Neural cell (in vitro differentiated cells): Measurements from ENCODE around the gene SEL1L3. TPM values are rescaled to one million over a fixed set of nuclear protein-coding genes. Genes with fewer than 3 reads are reported as not detected.

Source experiments
- H2AFZ ChIP-seq: fragments of 200-600, 300-800 bp; sonication (generic), shearing (Covaris generic); 2 replicates; pipeline ENCODE4 v1.6.0; 2014; ENCODE audit warnings: low read depth, mild to moderate bottlenecking, antibody characterized with exemption, low read length, moderate library complexity
- H3F3A ChIP-seq: fragments of 200-600 bp; shearing (Covaris generic); 2 replicates; pipeline ENCODE4 v1.6.1; 2016; ENCODE audit warnings: mild to moderate bottlenecking, moderate library complexity, mixed read lengths, antibody characterized with exemption, low read length; ENCODE audit not compliant: insufficient read depth, poor library complexity, severe bottlenecking
- H3K27ac ChIP-seq: fragments of 200-600, 300-800 bp; sonication (generic), shearing (Covaris generic); 2 replicates; pipeline ENCODE4 v1.5.1; 2014; ENCODE audit warnings: mild to moderate bottlenecking, low read length, moderate library complexity
- H3K27me3 ChIP-seq: fragments of 300-800, 200-600 bp; sonication (generic), shearing (Covaris generic); 2 replicates; pipeline ENCODE4 v1.6.0; 2014; ENCODE audit warnings: mild to moderate bottlenecking, low read depth, low read length, moderate library complexity; ENCODE audit not compliant: insufficient read depth
- H3K36me3 ChIP-seq: fragments of 300-800, 200-600 bp; sonication (generic), shearing (Covaris generic); 2 replicates; pipeline ENCODE4 v1.5.1; 2014; ENCODE audit warnings: mild to moderate bottlenecking, antibody characterized with exemption, low read length, moderate library complexity; ENCODE audit not compliant: insufficient read depth
- H3K4me2 ChIP-seq: fragments of 300-800, 200-600 bp; sonication (generic), shearing (Covaris generic); 2 replicates; pipeline ENCODE4 v1.6.0; 2014; ENCODE audit warnings: mild to moderate bottlenecking, low read length
- H3K4me3 ChIP-seq: fragments of 300-800, 200-600 bp; sonication (generic), shearing (Covaris generic); 2 replicates; pipeline ENCODE4 v1.5.1; 2014; ENCODE audit warnings: mild to moderate bottlenecking, low read length, moderate library complexity
- H3K79me2 ChIP-seq: fragments of 200-600 bp; shearing (Covaris generic); replicated peaks from 2 replicates; pipeline ENCODE4 v1.6.0; 2014; ENCODE audit warnings: mild to moderate bottlenecking, low read length, moderate library complexity; ENCODE audit not compliant: insufficient read depth
- H3K9ac ChIP-seq: fragments of 300-800, 200-600 bp; sonication (generic), shearing (Covaris generic); 2 replicates; pipeline ENCODE4 v1.6.1; 2016; ENCODE audit warnings: mild to moderate bottlenecking, low read length, mixed read lengths
- H3K9me2 ChIP-seq: fragments of 200-600 bp; shearing (Covaris generic); 2 replicates; pipeline ENCODE4 v1.6.1; 2016; ENCODE audit warnings: mild to moderate bottlenecking, low read length, mixed read lengths; ENCODE audit not compliant: insufficient read depth
- H3K9me3 ChIP-seq: fragments of 200-600, 300-800 bp; sonication (generic), shearing (Covaris generic); 2 replicates; pipeline ENCODE4 v1.6.1; 2016; ENCODE audit warnings: mild to moderate bottlenecking, mixed run types, low read length, moderate library complexity, mixed read lengths
- H4K20me1 ChIP-seq: fragments of 200-600 bp; shearing (Covaris generic); 2 replicates; pipeline ENCODE4 v1.6.1; 2016; ENCODE audit warnings: mild to moderate bottlenecking, mixed run types; ENCODE audit not compliant: insufficient read depth
- CTCF ChIP-seq: fragments of 450-650 bp; IDR thresholded peaks from 2 replicates; pipeline ENCODE4 v1.5.1; 2014; ENCODE audit warnings: antibody characterized with exemption, mild to moderate bottlenecking, moderate library complexity; ENCODE audit not compliant: poor library complexity, severe bottlenecking
- EP300 ChIP-seq: fragments of 450-650 bp; conservative IDR thresholded peaks from 2 replicates; pipeline ENCODE4 v1.6.1; 2014; ENCODE audit warnings: antibody characterized with exemption, mild to moderate bottlenecking, moderate library complexity; ENCODE audit not compliant: poor library complexity, severe bottlenecking
- EZH2 ChIP-seq: fragments of 200-600, 300-800 bp; shearing (Covaris generic), sonication (generic); IDR thresholded peaks from 2 replicates; pipeline ENCODE4 v1.6.1; 2014; ENCODE audit warnings: antibody characterized with exemption, low read length, borderline replicate concordance, mild to moderate bottlenecking; ENCODE audit not compliant: insufficient read depth, poor library complexity, severe bottlenecking
- MXI1 ChIP-seq: fragments of 450-650 bp; conservative IDR thresholded peaks from 2 replicates; pipeline ENCODE4 v1.6.1; 2014; ENCODE audit warnings: antibody characterized with exemption, mild to moderate bottlenecking; ENCODE audit not compliant: poor library complexity, severe bottlenecking
- POLR2AphosphoS5 ChIP-seq: IDR thresholded peaks from 2 replicates; pipeline ENCODE4 v1.6.1; 2012
- RAD21 ChIP-seq: fragments of 450-650 bp; conservative IDR thresholded peaks from 2 replicates; pipeline ENCODE4 v1.6.1; 2014; ENCODE audit warnings: antibody characterized with exemption, mild to moderate bottlenecking, moderate library complexity
- SMC3 ChIP-seq: fragments of 450-650 bp; conservative IDR thresholded peaks from 2 replicates; pipeline ENCODE4 v1.6.1; 2014; ENCODE audit warnings: antibody characterized with exemption, mild to moderate bottlenecking, moderate library complexity; ENCODE audit not compliant: poor library complexity
- TAF1 ChIP-seq: IDR thresholded peaks from 2 replicates; pipeline ENCODE4 v1.6.1; 2012; ENCODE audit warnings: low read depth
- polyA plus RNA-seq: library from polyadenylated mRNA; depleted of rRNA; stranded (reverse); fragments of >200 nt; gene quantifications from 2 replicates; pipeline ENCODE4 v1.2.3, GENCODE V29; 2014
- TF ChIP-seq, protein P1 (sequence below): IDR thresholded peaks from 2 replicates; pipeline ENCODE4 v1.6.1; 2012; ENCODE audit warnings: borderline replicate concordance

The SEL1L3 gene
- polyA plus RNA-seq, 1 donor from 2014 or later, result 2.0 TPM

GRCh38 chr4:25830548-25830947 lies 32.2 kb downstream of the SEL1L3 start:
- TF ChIP-seq POLR2AphosphoS5 (no peak), SMC3 (no peak)
- Histone ChIP-seq H3K27me3 (no peaks in the 10 kb centered on the region), H3F3A (no peaks in the 10 kb centered on the region), H3K4me3 (no peak overlapping the region), H3K9ac (no peak overlapping the region), H3K79me2 (no peaks in the 10 kb centered on the region), H3K9me3 (no peaks in the 10 kb centered on the region), H3K36me3 (no peaks in the 10 kb centered on the region), H4K20me1 (no peaks in the 10 kb centered on the region), H3K9me2 (no peaks in the 10 kb centered on the region), H2AFZ (no peak overlapping the region), H3K4me2 (no peak overlapping the region), H3K27ac (no peak overlapping the region)

DNA sequence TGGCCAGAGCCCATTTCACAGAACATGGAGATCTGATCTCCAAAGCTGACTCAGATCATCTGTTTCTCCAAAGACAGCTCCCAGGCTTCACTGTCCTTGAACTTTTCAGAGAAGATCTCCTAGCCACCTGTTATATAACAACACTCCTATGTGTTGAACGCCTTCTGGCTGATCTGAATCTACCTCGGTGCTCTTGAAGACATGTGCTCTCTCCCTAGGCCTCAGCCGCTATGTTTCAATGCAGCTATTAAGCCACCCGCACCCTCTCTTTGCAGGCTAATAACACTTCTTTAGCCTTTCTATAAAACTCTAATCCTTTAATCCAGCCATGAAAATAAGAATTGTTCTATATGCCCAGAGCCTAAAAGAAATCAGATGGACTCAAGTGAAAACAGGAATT lies 34.9 kb downstream of the SEL1L3 start:
- no peaks in the 10 kb centered on the region for H3K79me2 ChIP-seq
- no peaks in the 10 kb centered on the region for H4K20me1 ChIP-seq
- H3K36me3 ChIP-seq, result no peaks in the 10 kb centered on the region

GRCh38 chr4:25827373-25827772 lies 35.4 kb downstream of the SEL1L3 start:
- Histone ChIP-seq H3K79me2 (no peaks in the 10 kb centered on the region), H3K27me3 (no peaks in the 10 kb centered on the region), H2AFZ (no peak overlapping the region), H4K20me1 (no peaks in the 10 kb centered on the region), H3K9ac (no peak overlapping the region), H3K27ac (no peak overlapping the region), H3F3A (no peaks in the 10 kb centered on the region), H3K9me2 (no peaks in the 10 kb centered on the region), H3K4me3 (no peak overlapping the region), H3K9me3 (no peaks in the 10 kb centered on the region), H3K36me3 (no peaks in the 10 kb centered on the region), H3K4me2 (no peak overlapping the region)
- TF ChIP-seq POLR2AphosphoS5, result no peak
- TF ChIP-seq RAD21, result no peak
- TF ChIP-seq TAF1, result no peak
- no peak for TF ChIP-seq MXI1
- TF ChIP-seq CTCF, result no peak

More for the DNA sequence above, 34.9 kb downstream of the SEL1L3 start:
- Histone ChIP-seq H2AFZ (no peak overlapping the region), H3K4me3 (no peak overlapping the region), H3K9me3 (no peaks in the 10 kb centered on the region), H3F3A (no peaks in the 10 kb centered on the region), H3K9me2 (no peaks in the 10 kb centered on the region), H3K9ac (no peak overlapping the region), H3K4me2 (no peak overlapping the region), H3K27ac (no peak overlapping the region), H3K27me3 (no peaks in the 10 kb centered on the region)
- TF ChIP-seq SMC3, result no peak
- TF ChIP-seq EP300, result no peak

DNA sequence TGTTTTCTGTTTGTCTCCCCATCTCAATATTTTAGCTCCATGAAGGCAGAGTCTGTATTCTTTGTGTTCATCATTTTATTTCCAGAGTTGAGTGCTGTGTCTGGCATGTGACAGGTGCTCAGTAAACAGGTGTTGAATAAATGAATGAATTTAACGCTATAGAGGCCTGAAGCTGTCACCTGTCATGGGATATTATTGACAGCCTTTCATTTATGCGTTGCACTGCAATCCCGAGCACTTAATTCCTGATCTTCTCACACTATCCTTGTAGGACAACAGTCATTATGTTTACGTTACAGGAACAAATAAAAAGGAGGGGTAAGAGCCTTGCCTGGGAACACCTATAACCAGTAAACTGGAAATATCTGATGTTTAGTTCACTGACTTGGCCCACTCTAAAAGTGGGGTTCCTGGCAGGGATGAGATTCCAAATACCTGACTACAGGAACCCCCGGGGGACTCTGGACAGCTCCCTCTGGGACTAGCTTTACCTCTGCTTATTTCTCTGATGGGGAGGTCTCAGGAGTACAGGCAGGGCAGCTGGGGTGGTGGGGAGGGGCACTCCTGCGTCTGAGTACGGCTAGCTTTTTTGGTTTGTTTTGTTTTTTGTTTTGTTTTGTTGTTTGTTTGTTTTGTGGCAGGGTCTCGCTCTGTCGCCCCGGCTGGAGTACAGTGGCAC lies 36.6 kb downstream of the SEL1L3 start:
- TF ChIP-seq TAF1, result no peak
- peak; percentile 82 for TF ChIP-seq POLR2AphosphoS5
- TF ChIP-seq EZH2, result no peak
- TF ChIP-seq, protein P1, sequence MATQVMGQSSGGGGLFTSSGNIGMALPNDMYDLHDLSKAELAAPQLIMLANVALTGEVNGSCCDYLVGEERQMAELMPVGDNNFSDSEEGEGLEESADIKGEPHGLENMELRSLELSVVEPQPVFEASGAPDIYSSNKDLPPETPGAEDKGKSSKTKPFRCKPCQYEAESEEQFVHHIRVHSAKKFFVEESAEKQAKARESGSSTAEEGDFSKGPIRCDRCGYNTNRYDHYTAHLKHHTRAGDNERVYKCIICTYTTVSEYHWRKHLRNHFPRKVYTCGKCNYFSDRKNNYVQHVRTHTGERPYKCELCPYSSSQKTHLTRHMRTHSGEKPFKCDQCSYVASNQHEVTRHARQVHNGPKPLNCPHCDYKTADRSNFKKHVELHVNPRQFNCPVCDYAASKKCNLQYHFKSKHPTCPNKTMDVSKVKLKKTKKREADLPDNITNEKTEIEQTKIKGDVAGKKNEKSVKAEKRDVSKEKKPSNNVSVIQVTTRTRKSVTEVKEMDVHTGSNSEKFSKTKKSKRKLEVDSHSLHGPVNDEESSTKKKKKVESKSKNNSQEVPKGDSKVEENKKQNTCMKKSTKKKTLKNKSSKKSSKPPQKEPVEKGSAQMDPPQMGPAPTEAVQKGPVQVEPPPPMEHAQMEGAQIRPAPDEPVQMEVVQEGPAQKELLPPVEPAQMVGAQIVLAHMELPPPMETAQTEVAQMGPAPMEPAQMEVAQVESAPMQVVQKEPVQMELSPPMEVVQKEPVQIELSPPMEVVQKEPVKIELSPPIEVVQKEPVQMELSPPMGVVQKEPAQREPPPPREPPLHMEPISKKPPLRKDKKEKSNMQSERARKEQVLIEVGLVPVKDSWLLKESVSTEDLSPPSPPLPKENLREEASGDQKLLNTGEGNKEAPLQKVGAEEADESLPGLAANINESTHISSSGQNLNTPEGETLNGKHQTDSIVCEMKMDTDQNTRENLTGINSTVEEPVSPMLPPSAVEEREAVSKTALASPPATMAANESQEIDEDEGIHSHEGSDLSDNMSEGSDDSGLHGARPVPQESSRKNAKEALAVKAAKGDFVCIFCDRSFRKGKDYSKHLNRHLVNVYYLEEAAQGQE, result peak; percentile 67
- TF ChIP-seq EP300, result peak; percentile 96
- no peak for TF ChIP-seq MXI1
- TF ChIP-seq SMC3, result no peak
- Histone ChIP-seq H3K4me3 (no peak overlapping the region), H2AFZ (no peak overlapping the region), H3K9me2 (no peaks in the 10 kb centered on the region), H3K36me3 (no peaks in the 10 kb centered on the region), H3K79me2 (no peaks in the 10 kb centered on the region), H3K4me2 (no peak overlapping the region), H3F3A (no peaks in the 10 kb centered on the region), H3K27ac (no peak overlapping the region), H3K27me3 (no peaks in the 10 kb centered on the region), H3K9ac (no peak overlapping the region), H3K9me3 (no peaks in the 10 kb centered on the region), H4K20me1 (no peaks in the 10 kb centered on the region)
